BLaER1 treated with 17β-estradiol and CSF1 and Interleukin-3, amounts not matched to agents 10 nM and 100 nM (cell line): ENCODE data around the gene POGLUT2.
A peak's percentile ranks its signal among the peaks of the same experiment; 100 is the strongest.

ENCODE experiments used
- H3K27ac ChIP-seq, 11 experiments: shearing (Covaris generic); formaldehyde crosslinking; 2 replicates each; pipeline ENCODE4 v1.8.1; 2022
- H3K27me3 ChIP-seq, 11 experiments: shearing (Covaris generic); formaldehyde crosslinking; 2 replicates each; pipeline ENCODE4 v1.8.1; 2022
- H3K36me3 ChIP-seq, 11 experiments: shearing (Covaris generic); formaldehyde crosslinking; 2 replicates each; pipeline ENCODE4 v1.8.1; 2022
- H3K4me1 ChIP-seq, 10 experiments: shearing (Covaris generic); formaldehyde crosslinking; 2 replicates each; pipeline ENCODE4 v1.8.1; 2022
- H3K4me2 ChIP-seq, 11 experiments: shearing (Covaris generic); formaldehyde crosslinking; 2 replicates each; pipeline ENCODE4 v1.8.1; 2022
- H3K4me3 ChIP-seq, 10 experiments: shearing (Covaris generic); formaldehyde crosslinking; 2 replicates each; pipeline ENCODE4 v1.8.1; 2022
- H3K9ac ChIP-seq, 11 experiments: shearing (Covaris generic); formaldehyde crosslinking; 2 replicates each; pipeline ENCODE4 v1.8.1; 2022
- H3K9me3 ChIP-seq, 11 experiments: shearing (Covaris generic); formaldehyde crosslinking; replicated peaks in 1 of 11; 2 replicates each; pipeline ENCODE4 v1.8.1; 2022
- H4K20me1 ChIP-seq, 11 experiments: shearing (Covaris generic); formaldehyde crosslinking; 2 replicates each; pipeline ENCODE4 v1.8.1; 2022
- Cebpa-rat ChIP-seq, 11 experiments: shearing (Covaris generic); IDR thresholded peaks; 2 replicates each; pipeline ENCODE4 v1.8.1; 2022

Gene POGLUT2

DNA sequence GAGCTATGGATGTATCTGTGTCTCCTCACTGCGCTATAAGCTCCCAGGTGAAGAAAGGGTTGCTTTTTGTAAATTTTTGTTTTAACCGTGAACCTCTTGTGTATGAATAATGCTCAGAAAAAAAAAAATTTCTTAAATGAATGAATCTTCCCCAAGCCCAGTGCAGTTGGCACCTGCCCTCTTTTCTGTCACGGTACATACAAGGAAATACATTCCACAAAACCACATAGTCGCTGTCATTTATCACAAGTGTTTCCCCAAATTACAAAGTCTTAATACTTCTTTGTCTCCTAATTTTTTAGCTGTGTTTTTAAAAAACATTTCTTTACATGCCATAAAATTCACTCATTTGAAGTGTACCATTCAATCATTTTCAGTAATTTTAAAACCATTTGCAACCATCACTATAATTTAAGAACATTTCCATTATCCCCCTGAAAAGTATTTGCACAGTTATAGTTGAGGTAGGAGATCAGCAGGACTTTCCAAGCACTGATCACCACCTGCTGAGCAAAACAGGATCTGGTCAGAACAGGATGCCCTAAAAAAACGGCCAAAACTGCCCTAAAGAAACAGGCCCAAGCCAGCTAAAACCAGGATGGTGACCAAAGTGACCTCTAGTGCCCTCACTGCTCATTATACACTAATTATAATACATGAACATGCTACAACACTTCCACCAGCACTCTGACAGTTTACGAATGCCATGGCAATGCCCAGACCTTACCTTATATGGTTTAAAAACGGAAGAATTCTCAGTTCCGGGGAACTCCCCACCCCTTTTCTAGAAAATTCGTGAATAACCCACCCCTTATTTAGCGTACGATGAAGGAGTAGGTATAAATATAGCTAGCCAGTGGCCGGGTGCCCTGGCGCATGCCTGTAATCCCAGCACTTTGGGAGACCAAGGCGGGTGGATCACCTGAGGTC lies 23.9 kb downstream of the POGLUT2 start:
- no peaks in the 10 kb centered on the region for H3K27me3 ChIP-seq
- peak overlapping the region in 1 of 11 experiments; percentile 88; a peak in 2 of 22 replicates for H3K27ac ChIP-seq
- H3K4me3 ChIP-seq: no peak overlapping the region; a peak in 1 of 20 replicates
- peaks cover 0 to 8% (median 7%) of the 10 kb centered on the region in 11 experiments; a peak in 16 of 22 replicates for H3K9me3 ChIP-seq
- H3K4me2 ChIP-seq: peak overlapping the region in 1 of 11 experiments; percentile 85; a peak in 1 of 22 replicates
- peaks cover 0 to 13% (median 0%) of the 10 kb centered on the region in 11 experiments; a peak in 3 of 22 replicates for H4K20me1 ChIP-seq
- no peak for TF ChIP-seq Cebpa-rat (IDR thresholded peaks at IDR 0.05)
- H3K4me1 ChIP-seq: peaks cover 29 to 36% (median 32%) of the 10 kb centered on the region in 10 experiments
- H3K36me3 ChIP-seq: no peaks in the 10 kb centered on the region
- H3K9ac ChIP-seq: no peak overlapping the region

DNA sequence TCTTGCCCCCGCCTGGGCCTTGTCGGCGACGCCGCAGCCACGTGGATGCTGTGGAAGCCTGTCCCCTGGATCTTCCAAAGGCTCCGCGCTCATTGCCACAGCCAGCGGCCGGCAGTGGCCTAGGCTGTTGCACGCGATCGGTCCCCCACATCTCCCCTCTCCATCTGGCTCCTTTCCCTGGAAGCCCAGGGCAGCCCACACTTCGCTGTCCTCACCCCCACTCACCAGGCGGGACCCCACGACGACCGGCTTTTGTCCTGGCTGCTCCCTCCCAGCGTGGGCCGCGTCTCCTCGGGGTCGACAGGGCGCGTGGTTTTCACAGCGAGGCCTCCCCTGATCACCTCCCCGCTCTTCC lies 24.6 kb downstream of the POGLUT2 start:
- peak overlapping the region; percentile 83 to 99 (median 90) for H3K4me2 ChIP-seq
- peaks cover 0 to 8% (median 7%) of the 10 kb centered on the region in 11 experiments; a peak in 16 of 22 replicates for H3K9me3 ChIP-seq
- H3K9ac ChIP-seq: peak overlapping the region in 8 of 11 experiments; percentile 83 to 92 (median 91); a peak in 12 of 22 replicates
- no peaks in the 10 kb centered on the region for H3K36me3 ChIP-seq
- H3K27me3 ChIP-seq: no peaks in the 10 kb centered on the region
- peaks cover 22 to 32% (median 26%) of the 10 kb centered on the region in 10 experiments for H3K4me1 ChIP-seq
- peak overlapping the region; percentile 75 to 95 (median 84) for H3K4me3 ChIP-seq
- H3K27ac ChIP-seq: peak overlapping the region; percentile 77 to 90 (median 88); a peak in 19 of 22 replicates
- H4K20me1 ChIP-seq: peaks cover 0 to 13% (median 0%) of the 10 kb centered on the region in 11 experiments; a peak in 3 of 22 replicates
- TF ChIP-seq Cebpa-rat (IDR thresholded peaks at IDR 0.05): no peak

DNA sequence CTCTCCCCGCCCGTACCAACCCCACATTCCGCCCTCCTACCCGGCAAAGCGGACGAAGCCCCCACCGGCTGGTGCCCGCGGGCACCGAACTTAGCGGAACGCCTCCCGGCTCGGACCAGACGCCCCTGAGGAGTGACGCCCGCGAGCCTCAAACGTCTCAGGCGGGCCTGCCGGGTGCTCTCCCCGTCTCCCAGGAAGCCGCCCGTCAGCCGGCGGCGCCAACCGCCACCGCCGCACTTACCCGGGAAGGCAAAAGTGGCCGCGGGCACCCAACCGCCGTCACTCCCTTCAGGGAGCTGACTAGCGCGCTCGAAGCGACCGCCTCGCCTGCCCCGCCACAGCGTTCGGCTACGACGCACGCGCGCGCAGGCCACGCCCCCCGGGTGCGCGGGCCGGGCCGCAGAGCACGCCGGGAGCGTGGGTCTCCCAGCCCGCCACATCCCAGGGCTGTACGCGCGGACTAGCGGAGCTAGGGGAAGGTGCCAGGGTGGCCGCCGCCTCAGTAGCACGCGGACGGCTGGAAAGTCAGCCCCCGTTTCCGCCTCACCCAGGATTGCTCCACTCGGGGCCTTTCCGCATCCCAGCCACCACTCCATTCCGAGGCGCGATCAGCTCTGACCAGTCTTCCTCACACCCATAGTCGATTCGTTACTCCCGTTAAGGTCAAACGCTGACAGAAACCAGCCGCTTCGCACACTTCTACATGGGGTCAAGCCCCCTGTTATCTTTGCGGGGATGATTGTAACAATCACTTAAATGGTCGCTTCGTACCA lies 25.1 kb downstream of the POGLUT2 start, which contains the start of gene TEX30:
TSS of gene TEX30 (minus strand) at position 346 of the 773 bp plus-strand sequence. CDS start 3,760 bp downstream, outside the sequence.
- Histone ChIP-seq H3K4me3 (peak within 1 kb of the TSS; percentile 75 to 95 (median 84)), H3K4me1 (peaks cover 19 to 30% (median 22%) of the 10 kb centered on the region in 10 experiments), H4K20me1 (peaks cover 0 to 13% (median 0%) of the 10 kb centered on the region in 11 experiments; a peak in 3 of 22 replicates), H3K27me3 (no peaks in the 10 kb centered on the region), H3K9me3 (peaks cover 0 to 8% (median 7%) of the 10 kb centered on the region in 11 experiments; a peak in 16 of 22 replicates), H3K9ac (peak within 1 kb of the TSS; percentile 82 to 94 (median 91)), H3K36me3 (no peaks in the 10 kb centered on the region), H3K4me2 (peak within 1 kb of the TSS; percentile 83 to 99 (median 90)), H3K27ac (peak within 1 kb of the TSS; percentile 77 to 90 (median 88))
- TF ChIP-seq Cebpa-rat (IDR thresholded peaks at IDR 0.05): no peak

DNA sequence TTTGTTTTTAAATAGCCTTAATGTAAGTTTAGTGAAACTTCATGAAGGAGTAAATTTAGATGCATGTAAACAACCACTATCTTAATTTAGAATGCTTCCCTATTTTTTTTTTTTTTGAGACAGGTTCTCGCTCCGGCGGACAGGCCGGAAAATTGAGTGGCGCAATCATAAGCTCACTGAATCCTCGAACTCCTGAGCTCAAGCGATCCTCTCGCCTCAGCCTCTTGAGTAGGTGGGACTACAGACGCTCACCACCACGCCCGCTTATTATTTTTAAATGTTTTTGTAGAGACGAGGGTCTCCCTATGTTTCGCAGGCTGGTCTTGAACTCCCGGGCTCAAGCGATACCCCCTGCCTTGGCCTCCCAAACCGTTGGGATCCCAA lies 26.7 kb downstream of the POGLUT2 start:
- Histone ChIP-seq H3K9ac (0 out of 22 replicates have a peak overlapping the region, but pooled peaks of 1 of the 11 experiments have one; percentile 91), H4K20me1 (peaks cover 0 to 13% (median 0%) of the 10 kb centered on the region in 11 experiments; a peak in 3 of 22 replicates), H3K4me3 (peak overlapping the region in 5 of 10 experiments; percentile 75 to 92 (median 82); a peak in 6 of 20 replicates), H3K9me3 (peaks cover 0 to 8% (median 7%) of the 10 kb centered on the region in 11 experiments; a peak in 16 of 22 replicates), H3K4me1 (peaks cover 19 to 30% (median 22%) of the 10 kb centered on the region in 10 experiments), H3K36me3 (peaks cover 5 to 14% (median 8%) of the 10 kb centered on the region in 11 experiments; a peak in 17 of 22 replicates), H3K4me2 (peak overlapping the region; percentile 83 to 99 (median 90)), H3K27ac (no peak overlapping the region), H3K27me3 (no peaks in the 10 kb centered on the region)
- no peak for TF ChIP-seq Cebpa-rat (IDR thresholded peaks at IDR 0.05)

DNA sequence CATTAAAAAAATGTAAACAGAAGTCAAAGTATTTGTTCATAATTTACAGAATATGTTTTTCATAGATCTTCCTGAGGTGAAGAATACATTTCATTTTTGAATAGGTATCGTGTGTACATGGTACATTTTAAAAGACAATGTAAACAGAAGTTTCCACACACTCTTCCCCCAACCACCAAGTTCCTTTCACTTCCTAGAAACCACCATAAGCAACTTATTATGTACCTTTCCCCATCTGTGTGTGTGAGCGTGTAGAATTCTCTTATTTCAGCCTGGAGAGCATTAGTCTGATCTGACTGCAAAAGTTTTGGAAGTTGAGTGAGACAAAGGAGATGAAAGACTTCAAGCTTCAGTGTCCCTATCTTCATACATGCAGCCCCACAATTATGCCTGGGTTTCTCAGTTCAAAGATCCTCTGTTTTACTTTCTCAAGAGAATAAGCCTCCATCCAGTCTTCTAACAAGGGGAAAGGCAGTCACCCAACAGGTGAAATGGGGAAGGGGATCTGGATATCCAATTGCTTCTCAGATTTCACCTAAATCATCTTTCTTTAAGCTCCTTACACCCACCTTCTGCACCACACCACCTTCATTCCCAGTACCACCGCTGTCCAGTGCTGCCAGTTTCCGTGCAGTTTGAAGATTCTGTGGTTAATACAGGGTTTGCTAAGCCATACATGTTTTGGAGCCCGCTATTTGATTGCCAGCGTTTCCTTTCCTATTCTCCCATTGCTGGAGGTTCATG lies 27.3 kb downstream of the POGLUT2 start:
- Histone ChIP-seq H4K20me1 (peaks cover 0 to 13% (median 0%) of the 10 kb centered on the region in 11 experiments; a peak in 3 of 22 replicates), H3K27me3 (no peaks in the 10 kb centered on the region), H3K9me3 (peaks cover 0 to 8% (median 7%) of the 10 kb centered on the region in 11 experiments; a peak in 16 of 22 replicates), H3K4me2 (peak overlapping the region; percentile 83 to 99 (median 90)), H3K4me1 (peaks cover 19 to 30% (median 22%) of the 10 kb centered on the region in 10 experiments), H3K9ac (no peak overlapping the region), H3K36me3 (peaks cover 9 to 20% (median 13%) of the 10 kb centered on the region in 11 experiments; a peak in 20 of 22 replicates), H3K27ac (no peak overlapping the region), H3K4me3 (no peak overlapping the region)
- no peak for TF ChIP-seq Cebpa-rat (IDR thresholded peaks at IDR 0.05)

DNA sequence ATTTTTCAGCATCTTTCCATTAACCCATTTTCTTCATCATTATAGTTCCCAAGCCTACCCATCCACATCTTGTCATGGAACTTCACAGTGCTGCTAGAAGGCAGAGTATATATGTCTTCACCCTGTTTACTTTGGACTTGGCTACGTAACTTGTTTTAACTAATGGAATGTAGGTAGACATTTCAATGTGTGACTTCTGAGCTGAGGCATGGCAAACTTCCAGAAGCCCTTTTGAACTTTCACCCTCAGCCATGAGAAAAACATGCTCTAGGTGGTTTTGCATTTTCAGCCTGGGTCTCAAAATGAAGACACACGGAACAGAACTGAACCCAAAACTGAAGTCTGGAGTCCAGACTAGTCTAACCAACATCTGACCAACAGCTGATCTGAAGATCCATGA lies 28.3 kb downstream of the POGLUT2 start:
- no peak for TF ChIP-seq Cebpa-rat (IDR thresholded peaks at IDR 0.05)
- peak overlapping the region in 3 of 11 experiments; percentile 13 to 91 (median 90); a peak in 1 of 22 replicates for H3K4me2 ChIP-seq

DNA sequence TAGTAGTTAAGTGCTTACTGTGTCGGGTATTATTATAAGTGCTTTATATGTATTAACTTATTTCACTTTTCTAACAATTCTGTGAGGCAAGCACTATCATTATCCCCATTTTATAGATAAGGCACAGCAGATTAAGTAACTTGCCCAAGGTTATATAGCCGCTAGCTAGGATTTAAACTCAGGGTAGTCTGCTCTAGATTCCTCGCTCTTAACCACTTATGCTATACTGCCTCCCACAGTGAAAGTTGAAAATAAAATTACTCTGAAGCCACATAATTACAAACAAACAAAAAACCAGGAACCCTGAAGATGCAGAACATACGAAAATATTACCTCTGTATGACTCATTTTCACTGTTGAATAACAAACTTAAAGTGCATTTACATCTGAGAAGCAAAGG lies 29.1 kb downstream of the POGLUT2 start:
- Histone ChIP-seq H3K4me1 (peaks cover 19 to 30% (median 22%) of the 10 kb centered on the region in 10 experiments), H3K27ac (no peak overlapping the region), H3K4me2 (no peak overlapping the region), H4K20me1 (peaks cover 0 to 13% (median 0%) of the 10 kb centered on the region in 11 experiments; a peak in 3 of 22 replicates), H3K27me3 (no peaks in the 10 kb centered on the region), H3K36me3 (peaks cover 22 to 37% (median 26%) of the 10 kb centered on the region in 11 experiments), H3K9ac (no peak overlapping the region), H3K9me3 (peaks cover 0 to 8% (median 7%) of the 10 kb centered on the region in 11 experiments; a peak in 16 of 22 replicates), H3K4me3 (no peak overlapping the region)
- no peak for TF ChIP-seq Cebpa-rat (IDR thresholded peaks at IDR 0.05)

More for the DNA sequence above, 28.3 kb downstream of the POGLUT2 start:
- no peak overlapping the region for H3K27ac ChIP-seq
- peaks cover 0 to 13% (median 0%) of the 10 kb centered on the region in 11 experiments; a peak in 3 of 22 replicates for H4K20me1 ChIP-seq
- H3K36me3 ChIP-seq: peaks cover 18 to 30% (median 23%) of the 10 kb centered on the region in 11 experiments
- no peak overlapping the region for H3K9ac ChIP-seq
- H3K4me1 ChIP-seq: peaks cover 19 to 30% (median 22%) of the 10 kb centered on the region in 10 experiments
- no peaks in the 10 kb centered on the region for H3K27me3 ChIP-seq
- H3K4me3 ChIP-seq: no peak overlapping the region
- H3K9me3 ChIP-seq: peaks cover 0 to 8% (median 7%) of the 10 kb centered on the region in 11 experiments; a peak in 16 of 22 replicates
